ENCODE results near the gene HAUS8.
"Not testable (repeated sequence)": the region's sequence is repeated elsewhere in the genome, so short reads cannot be mapped to it uniquely, and the experiment has no call there.

The HAUS8 gene

DNA sequence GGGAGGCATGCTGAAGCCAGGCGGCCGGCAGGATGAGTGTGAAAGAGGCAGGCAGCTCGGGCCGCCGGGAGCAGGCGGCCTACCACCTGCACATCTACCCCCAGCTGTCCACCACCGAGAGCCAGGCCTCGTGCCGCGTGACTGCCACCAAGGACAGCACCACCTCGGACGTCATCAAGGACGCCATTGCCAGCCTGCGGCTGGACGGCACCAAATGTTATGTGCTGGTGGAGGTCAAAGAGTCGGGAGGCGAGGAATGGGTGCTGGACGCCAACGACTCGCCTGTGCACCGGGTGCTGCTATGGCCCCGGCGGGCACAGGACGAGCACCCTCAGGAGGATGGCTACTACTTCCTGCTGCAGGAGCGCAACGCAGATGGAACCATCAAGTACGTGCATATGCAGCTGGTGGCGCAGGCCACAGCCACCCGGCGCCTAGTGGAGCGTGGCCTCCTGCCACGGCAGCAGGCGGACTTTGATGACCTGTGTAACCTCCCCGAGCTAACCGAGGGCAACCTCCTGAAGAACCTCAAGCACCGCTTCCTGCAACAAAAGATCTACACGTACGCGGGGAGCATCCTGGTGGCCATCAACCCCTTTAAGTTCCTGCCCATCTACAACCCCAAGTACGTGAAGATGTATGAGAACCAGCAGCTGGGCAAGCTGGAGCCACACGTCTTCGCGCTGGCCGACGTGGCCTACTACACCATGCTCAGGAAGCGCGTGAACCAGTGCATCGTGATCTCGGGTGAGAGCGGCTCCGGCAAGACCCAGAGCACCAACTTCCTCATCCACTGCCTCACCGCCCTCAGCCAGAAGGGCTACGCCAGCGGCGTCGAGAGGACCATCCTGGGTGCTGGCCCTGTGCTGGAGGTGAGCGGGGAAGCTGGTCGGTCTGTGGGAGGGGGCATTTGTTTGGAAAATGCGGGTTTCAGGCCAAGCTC, 26.7 kb upstream of the HAUS8 start:
- no peak for DNase-seq (ENCODE audit: low read depth)

GRCh38 chr19:17098326-17098725, 23.1 kb upstream of the HAUS8 start:
- no peak for DNase-seq (ENCODE audit: low read depth)

DNA sequence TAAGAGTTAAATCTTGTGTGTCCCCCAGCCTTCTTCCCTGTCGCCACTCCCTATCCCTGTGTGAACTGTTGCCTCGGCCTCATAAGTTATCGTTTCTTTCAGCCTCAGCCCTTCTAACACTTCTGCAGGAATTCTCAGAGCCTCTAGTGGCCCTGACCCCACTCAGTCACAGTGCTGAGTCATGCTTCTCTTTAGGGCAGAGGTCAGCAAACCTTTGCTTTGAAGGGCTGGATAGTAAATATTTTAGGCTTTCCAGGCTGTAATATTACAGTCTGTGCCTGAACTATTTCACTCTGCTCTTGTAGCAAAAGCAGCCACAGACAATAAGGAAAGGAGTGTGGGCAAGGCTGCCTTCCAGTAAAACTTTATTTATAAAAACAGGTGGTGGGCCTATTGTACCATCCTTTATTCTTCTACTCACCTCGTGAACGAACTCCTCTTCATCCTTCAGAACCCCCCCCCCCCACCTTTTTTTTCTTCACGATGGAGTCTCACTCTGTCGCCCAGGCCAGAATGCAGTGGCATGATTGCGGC, 22.4 kb upstream of the HAUS8 start:
- DNase-seq (ENCODE audit: low read depth): no peak

DNA sequence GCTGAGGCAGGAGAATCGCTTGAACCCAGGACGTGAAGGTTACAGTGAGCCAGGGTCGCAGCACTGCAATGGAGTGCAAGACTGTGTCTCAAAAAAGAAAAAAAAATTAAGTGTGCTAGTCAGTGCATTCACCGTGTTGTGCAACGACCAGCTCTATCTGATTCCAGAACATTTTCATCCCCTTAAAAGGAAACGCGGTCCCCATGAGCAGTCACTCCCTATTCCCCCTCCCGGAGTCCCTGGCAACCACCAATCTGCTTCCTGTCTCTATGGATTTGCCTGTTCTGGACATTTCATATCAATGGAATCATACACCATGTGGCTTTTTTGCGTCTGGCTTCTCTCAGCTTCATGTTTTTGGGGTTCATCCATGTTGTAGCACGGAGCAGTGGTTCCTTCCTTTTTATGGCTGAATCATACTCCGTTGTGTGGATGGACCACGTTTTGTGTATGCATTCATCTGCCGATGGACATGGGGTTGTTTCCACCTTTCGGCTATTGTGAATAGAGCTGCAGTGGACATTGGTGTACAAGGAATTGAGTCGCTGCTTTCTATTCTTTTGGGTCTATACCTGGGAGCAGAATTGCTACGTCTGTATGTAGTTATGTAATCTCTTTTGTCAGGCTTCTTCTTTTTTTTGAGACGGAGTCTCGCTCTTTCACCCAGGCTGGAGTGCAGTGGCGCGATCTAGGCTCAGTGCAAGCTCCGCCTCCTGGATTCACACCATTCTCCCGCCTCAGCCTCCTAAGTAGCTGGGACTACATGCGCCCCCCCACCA, 20.1 kb upstream of the HAUS8 start:
- no peak for DNase-seq (ENCODE audit: low read depth)

- DNase-seq (ENCODE audit: low read depth): not testable (repeated sequence)
Measured at GRCh38 chr19:17094694-17095093, 19.4 kb upstream of the HAUS8 start.

GRCh38 chr19:17092696-17093095, 17.4 kb upstream of the HAUS8 start:
- no peak for DNase-seq (ENCODE audit: low read depth)

DNA sequence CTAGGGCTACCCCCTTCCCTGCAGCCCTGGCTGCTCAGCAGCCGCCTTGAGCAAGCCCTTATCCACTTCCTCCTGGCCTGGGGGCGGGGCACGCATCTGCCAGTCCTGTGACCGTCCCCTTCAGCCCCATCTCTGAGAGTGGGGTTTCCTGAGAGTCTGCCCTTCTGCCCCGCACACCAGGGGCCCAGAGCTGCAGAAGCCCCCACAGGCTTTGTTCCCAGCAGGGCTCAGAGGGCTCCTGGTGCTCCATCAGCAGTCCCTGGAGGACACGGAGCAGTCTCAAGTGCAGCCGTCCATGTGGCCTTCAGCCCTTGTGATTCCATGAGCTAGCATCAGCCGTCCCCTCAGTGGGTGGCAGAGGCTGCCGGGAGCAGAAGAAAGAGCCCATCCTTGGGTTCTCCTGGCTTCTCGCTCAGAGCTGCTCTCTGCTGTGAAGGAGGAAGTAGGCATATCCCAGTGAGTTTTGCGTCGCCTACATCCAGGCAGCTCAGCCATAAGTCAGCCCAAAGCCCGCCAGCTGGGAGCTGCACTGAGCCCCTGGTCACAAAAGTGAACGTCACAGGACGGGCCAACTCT, 16.6 kb upstream of the HAUS8 start:
- no peak for DNase-seq (ENCODE audit: low read depth)

GRCh38 chr19:17090583-17090982, 15.3 kb upstream of the HAUS8 start:
- no peak for DNase-seq (ENCODE audit: low read depth)

DNA sequence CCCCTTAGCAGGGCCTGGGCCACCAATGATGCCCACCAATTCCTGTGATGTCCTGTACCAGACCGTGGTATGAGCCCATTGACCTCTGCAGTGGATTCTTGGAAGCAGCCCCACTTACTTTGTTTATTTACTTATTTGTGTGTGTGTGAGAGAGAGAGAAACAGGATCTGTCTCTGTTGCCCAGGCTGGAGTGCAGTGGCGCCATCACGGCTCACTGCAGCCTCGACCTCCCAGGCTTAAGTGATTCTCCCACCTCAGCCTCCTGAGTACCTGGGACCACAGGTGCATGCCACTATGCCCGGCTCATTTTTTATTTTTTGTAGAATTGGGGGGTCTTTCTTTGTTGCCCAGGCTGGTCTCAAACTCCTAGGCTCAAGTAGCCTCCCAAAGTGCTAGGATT, 13.3 kb upstream of the HAUS8 start:
- DNase-seq (ENCODE audit: low read depth): no peak

- DNase-seq (ENCODE audit: low read depth): no peak
Measured at GRCh38 chr19:17086834-17087233, 11.6 kb upstream of the HAUS8 start.

DNA sequence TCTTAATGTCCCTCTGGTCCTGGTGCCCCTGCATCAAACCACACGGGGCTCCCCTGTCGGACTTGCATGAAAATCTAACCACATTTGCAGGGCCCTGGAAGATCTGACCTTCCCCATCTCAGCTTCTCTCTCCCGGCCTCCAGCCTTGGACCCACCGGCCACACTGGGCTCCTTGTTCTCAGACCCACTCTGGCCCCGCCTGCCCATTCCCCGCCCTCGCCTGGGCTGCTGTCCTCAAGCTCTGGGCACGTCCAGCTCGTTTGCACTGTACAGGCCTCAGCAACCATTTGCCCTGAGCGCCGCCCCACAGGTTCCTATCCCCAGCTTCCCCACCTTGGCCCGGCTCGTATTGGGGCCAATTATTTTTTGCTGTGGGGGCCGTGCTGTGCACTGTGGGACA, 10.9 kb upstream of the HAUS8 start:
- no peak for DNase-seq (ENCODE audit: low read depth)

GRCh38 chr19:17081672-17082630, 6.7 kb upstream of the HAUS8 start:
- DNase-seq (ENCODE audit: low read depth): no peak

- no peak for DNase-seq (ENCODE audit: low read depth)
Measured at GRCh38 chr19:17080440-17080801, 5.2 kb upstream of the HAUS8 start.

- DNase-seq (ENCODE audit: low read depth): peak; percentile 88
Measured at GRCh38 chr19:17079710-17080439, 4.6 kb upstream of the HAUS8 start.

DNA sequence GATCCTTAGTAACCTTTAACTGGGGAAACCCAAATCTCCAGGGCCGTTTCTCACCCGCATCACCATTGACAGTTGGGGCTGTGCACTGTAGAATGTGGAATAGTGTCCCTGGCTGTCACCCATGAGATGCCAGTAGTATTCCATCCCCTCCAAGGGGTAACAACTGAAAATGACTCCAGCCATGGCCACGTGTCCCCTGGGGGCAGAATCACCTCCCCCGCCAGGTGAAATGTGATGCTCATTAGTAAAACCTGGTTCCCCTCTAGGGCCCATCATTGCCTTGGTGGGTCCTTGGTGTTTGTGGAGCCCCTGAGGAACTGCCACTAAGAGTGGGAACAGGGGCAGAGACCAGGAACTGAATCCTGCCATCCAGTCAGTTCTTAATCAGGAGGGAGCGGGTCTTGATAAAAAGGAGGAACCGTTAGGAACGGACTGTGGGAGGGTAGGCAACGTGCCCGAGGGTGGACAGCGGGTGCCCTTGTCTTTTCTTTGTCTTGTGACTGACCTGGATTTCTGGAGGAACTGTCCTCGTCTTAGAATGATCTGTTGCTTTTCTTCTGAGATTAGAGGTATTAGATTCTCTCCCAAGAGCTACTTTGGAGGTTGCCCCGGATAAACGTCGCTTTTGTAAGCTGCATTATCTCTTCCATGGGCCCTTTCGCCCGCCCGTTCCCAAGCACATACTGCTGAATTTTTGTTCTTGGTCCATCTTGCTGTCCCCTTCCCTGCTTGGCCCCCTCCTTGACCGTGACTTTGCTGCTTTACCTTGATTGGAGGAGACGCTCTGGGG, 3.9 kb upstream of the HAUS8 start:
- DNase-seq (ENCODE audit: low read depth): no peak

- no peak for DNase-seq (ENCODE audit: low read depth)
Measured at GRCh38 chr19:17078036-17078919, 3.0 kb upstream of the HAUS8 start.

DNA sequence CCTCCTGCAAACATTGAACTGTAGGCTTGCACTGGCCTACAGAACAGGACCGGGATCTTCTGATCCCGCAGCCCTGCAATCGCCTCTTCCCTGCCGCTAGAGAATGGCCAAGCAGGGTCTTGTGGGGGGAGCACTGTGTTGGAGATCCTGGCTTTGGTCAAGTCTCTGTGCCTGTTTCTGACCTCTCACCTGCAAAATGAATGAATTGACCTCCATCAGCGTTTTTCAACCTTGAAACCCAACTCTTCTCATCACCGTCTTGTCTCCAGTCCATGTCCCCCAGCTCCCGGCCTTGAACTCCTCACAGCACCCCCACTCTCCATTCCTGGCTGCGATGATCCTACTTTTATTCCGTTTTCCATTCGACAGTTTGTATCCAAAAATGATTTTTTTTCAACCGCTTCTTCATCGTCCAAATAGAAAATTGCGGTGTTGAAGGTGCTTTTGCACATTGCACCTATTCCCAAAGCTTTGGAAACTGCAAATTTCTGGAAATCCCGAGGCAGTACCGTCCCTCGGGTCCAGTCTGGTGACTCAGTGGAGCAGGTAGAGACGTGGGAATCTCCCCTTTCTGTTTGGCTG, 2.3 kb upstream of the HAUS8 start:
- no peak for DNase-seq (ENCODE audit: low read depth)

DNA sequence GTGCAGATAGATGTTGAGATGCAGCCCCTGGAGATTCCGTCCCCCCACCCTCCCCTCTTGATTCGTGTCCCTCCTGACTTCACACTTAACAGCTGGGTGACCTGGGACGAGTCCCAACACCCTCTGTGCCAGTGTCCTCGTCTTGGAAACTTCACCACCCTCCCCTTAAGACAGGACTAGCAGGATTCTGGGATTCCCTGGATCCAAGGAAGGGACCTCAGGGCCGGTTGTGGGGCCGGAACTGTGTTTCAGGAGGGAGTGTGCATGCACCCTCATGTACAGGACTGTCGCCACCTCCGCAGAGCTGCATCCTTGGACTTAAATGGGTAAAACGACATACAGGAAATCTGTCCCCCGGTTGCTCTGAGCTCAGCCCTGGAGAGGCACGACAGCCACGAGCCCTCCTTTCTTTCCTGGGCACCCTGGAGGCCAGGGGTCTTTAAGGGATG, 1.3 kb upstream of the HAUS8 start:
- DNase-seq (ENCODE audit: low read depth): no peak

All from HS-27A (cell line).